ENCODE measurements around the gene TMOD1. TPM values are rescaled to one million over a fixed set of nuclear protein-coding genes. Genes with fewer than 3 reads are reported as not detected.

Gene TMOD1
- total RNA-seq (ENCODE audit: low replicate concordance): 0.12 and 0.30 TPM in 2 replicates

GRCh38 chr9:97501177-97501971, at the start of gene TMOD1:
Gene TMOD1 (plus strand): TSS chr9:97501666. CDS start chr9:97524189, 22,523 bp downstream.

GRCh38 chr9:97632985-97633858, 131.8 kb downstream of the TMOD1 start, which contains the start of the genes NCBP1 and TSTD2:
Gene NCBP1 (plus strand): TSS chr9:97633821. CDS start chr9:97633882, 61 bp downstream.
Gene TSTD2 (minus strand): TSS chr9:97633368. CDS start chr9:97627562, 5,806 bp downstream.

Other genes with a start within 250 kb of the TMOD1 start
- gene CCDC180, start 194.0 kb upstream of the TMOD1 start, total RNA-seq (ENCODE audit: low replicate concordance): 0.12 and 0.45 TPM in 2 replicates
- gene TDRD7, start 89.6 kb upstream of the TMOD1 start, total RNA-seq (ENCODE audit: low replicate concordance): 4.4 and 5.8 TPM in 2 replicates
- gene TSTD2, start 131.7 kb downstream of the TMOD1 start, total RNA-seq (ENCODE audit: low replicate concordance): 16.2 and 16.8 TPM in 2 replicates
- gene NCBP1, start 132.2 kb downstream of the TMOD1 start, total RNA-seq (ENCODE audit: low replicate concordance): 29.5 and 32.9 TPM in 2 replicates
- 6.5 and 10.4 TPM in 2 replicates for gene XPA, start 195.7 kb downstream of the TMOD1 start, total RNA-seq (ENCODE audit: low replicate concordance)

Measured in smooth muscle cell of the coronary artery (primary cell).